ENCODE results near the gene GRID1.
A peak's percentile ranks its signal among the peaks of the same experiment; 100 is the strongest.
"Not testable (repeated sequence)": the region's sequence is repeated elsewhere in the genome, so short reads cannot be mapped to it uniquely, and the experiment has no call there.

The GRID1 gene

DNA sequence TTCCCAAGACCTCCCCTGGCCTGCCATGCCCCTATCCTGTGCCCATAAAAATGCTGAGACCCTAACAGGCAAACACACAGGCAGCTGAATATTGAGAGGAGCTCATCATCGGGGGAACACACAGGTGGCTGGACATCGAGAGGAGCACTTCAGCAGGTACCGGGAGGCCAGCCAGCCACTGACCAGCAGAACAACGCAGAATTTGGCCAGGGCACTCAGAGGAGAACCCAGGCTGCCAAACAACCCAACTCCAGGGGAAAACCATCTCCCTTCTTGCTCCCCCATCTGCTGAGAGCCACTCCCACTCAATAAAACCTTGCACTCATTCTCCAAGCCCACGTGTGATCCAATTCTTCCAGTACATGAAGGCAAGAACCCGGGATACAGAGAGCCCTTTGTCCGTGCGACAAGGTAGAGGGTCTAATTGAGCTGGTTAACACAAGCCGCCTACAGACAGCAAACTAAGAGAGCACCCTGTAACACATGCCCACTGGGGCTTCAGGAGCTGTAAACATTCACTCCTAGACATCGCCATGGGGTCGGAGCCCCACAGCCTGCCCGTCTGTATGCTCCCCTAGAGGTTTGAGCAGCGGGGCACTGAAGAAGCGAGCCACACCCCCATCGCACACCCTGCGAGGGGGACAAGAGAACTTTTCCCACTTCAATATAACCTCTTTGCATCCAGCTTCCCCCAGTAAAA lies 258.8 kb downstream of the GRID1 start:
- not testable (repeated sequence) for H3K4me3 Mint-ChIP-seq, DNase-seq

DNA sequence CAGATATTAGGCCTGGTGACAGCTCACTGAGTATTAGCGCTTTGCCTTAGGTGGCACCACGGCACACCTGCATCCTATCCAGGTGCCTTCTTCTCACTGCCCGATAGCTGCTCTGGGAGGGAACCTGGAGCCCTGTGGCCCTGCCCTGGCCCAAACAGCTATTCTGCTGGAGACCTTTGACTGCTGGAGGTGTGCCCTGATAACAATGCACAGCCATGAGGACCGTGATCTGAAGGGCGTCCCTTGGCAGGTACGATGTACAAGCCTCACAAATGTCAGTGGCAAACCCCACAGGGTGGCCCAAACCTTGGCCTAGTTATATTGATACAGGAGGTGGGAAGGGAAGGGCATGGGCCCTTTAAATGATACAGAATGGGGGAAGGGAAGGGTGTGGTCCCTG lies 259.5 kb downstream of the GRID1 start:
- H3K4me3 Mint-ChIP-seq = no peak overlapping the region

More for the DNA sequence above, 258.8 kb downstream of the GRID1 start:
- not testable (repeated sequence) for H3K9me3 Mint-ChIP-seq; H3K27ac Mint-ChIP-seq; H3K36me3 Mint-ChIP-seq; ATAC-seq (replicated peaks); H3K4me1 Mint-ChIP-seq
- H3K27me3 Mint-ChIP-seq = peaks cover 12 to 16% of the 10 kb centered on the region in 2 donors

GRCh38 chr10:86106616-86107015 lies 260.0 kb downstream of the GRID1 start:
- Mint-ChIP-seq H3K27ac (no peak overlapping the region), H3K36me3 (no peaks in the 10 kb centered on the region), H3K27me3 (peaks cover 12 to 16% of the 10 kb centered on the region in 2 donors), H3K4me1 (no peaks in the 10 kb centered on the region), H3K9me3 (no peaks in the 10 kb centered on the region), H3K4me3 (no peak overlapping the region)
- DNase-seq = no peak
- ATAC-seq (replicated peaks) = no peak

More for the DNA sequence above, 259.5 kb downstream of the GRID1 start:
- Mint-ChIP-seq H3K36me3 (no peaks in the 10 kb centered on the region), H3K27ac (no peak overlapping the region), H3K4me1 (no peaks in the 10 kb centered on the region), H3K9me3 (no peaks in the 10 kb centered on the region), H3K27me3 (peaks cover 12 to 16% of the 10 kb centered on the region in 2 donors)
- ATAC-seq (replicated peaks) (no peak), DNase-seq (no peak)

GRCh38 chr10:86105640-86106039 lies 261.0 kb downstream of the GRID1 start:
- no peak for ATAC-seq (replicated peaks)
- DNase-seq = no peak
- no peak overlapping the region for H3K27ac Mint-ChIP-seq
- peaks cover 11 to 12% of the 10 kb centered on the region in 2 donors for H3K27me3 Mint-ChIP-seq
- H3K4me3 Mint-ChIP-seq = no peak overlapping the region
- H3K9me3 Mint-ChIP-seq = no peaks in the 10 kb centered on the region
- no peaks in the 10 kb centered on the region for H3K36me3 Mint-ChIP-seq
- no peaks in the 10 kb centered on the region for H3K4me1 Mint-ChIP-seq

DNA sequence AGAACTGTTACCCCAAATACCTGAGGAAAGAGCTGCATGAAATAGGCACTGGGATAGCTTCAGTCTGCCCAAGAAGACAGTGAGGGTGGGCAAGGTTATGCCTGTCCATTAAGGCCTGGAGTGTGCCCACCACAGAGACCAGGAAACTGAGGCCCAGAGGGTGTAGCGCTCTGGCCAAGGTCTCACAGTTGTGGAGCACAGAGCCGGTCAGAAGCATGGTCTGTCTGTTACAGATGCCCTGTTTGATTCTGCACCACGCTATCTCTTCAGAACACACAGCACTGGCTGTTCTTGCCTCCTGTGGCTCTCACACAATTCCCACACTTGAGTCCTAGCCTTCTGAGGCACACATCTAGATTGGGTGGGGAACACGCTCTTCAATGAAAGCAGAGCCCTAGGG lies 261.4 kb downstream of the GRID1 start:
- Mint-ChIP-seq H3K27ac (no peak overlapping the region), H3K9me3 (no peaks in the 10 kb centered on the region), H3K36me3 (no peaks in the 10 kb centered on the region), H3K4me1 (no peaks in the 10 kb centered on the region), H3K27me3 (peaks cover 11 to 12% of the 10 kb centered on the region in 2 donors), H3K4me3 (no peak overlapping the region)
- DNase-seq (no peak), ATAC-seq (replicated peaks) (no peak)

GRCh38 chr10:86104611-86105145 lies 261.9 kb downstream of the GRID1 start:
- Mint-ChIP-seq H3K4me1 (no peaks in the 10 kb centered on the region), H3K4me3 (no peak overlapping the region), H3K27me3 (peaks cover 12 to 13% of the 10 kb centered on the region in 2 donors), H3K36me3 (no peaks in the 10 kb centered on the region), H3K9me3 (no peaks in the 10 kb centered on the region), H3K27ac (no peak overlapping the region)
- no peak for ATAC-seq (replicated peaks)
- DNase-seq = no peak

DNA sequence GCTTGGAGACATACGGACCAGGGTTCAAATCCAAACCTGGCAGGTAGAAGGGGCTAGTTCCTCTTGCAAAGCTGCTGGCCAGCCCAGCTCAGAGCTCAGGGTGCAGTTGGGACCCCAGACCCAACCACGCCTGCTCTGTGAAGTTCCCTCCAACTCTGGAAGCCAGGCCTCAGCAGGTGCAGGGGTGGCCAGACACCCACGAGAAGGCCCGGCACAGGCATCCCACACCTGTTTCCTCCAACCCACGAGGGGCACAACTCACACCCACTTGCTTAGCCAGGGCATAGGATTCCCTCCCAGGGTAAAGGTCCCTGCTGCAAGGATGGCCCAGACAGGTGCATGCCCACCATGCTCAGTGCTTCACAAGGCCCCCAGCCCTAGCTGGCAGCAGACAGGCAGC lies 262.4 kb downstream of the GRID1 start:
- Mint-ChIP-seq H3K27me3 (peaks cover 12 to 16% of the 10 kb centered on the region in 2 donors), H3K4me3 (no peak overlapping the region), H3K27ac (no peak overlapping the region), H3K4me1 (no peaks in the 10 kb centered on the region), H3K36me3 (no peaks in the 10 kb centered on the region), H3K9me3 (no peaks in the 10 kb centered on the region)
- ATAC-seq (replicated peaks) (no peak), DNase-seq (no peak)

GRCh38 chr10:86103391-86104101 lies 263.0 kb downstream of the GRID1 start:
- Mint-ChIP-seq H3K9me3 (no peaks in the 10 kb centered on the region), H3K36me3 (no peaks in the 10 kb centered on the region), H3K4me3 (no peak overlapping the region), H3K4me1 (no peaks in the 10 kb centered on the region), H3K27me3 (peaks cover 10 to 12% of the 10 kb centered on the region in 2 donors), H3K27ac (no peak overlapping the region)
- ATAC-seq (replicated peaks) = no peak
- no peak for DNase-seq

DNA sequence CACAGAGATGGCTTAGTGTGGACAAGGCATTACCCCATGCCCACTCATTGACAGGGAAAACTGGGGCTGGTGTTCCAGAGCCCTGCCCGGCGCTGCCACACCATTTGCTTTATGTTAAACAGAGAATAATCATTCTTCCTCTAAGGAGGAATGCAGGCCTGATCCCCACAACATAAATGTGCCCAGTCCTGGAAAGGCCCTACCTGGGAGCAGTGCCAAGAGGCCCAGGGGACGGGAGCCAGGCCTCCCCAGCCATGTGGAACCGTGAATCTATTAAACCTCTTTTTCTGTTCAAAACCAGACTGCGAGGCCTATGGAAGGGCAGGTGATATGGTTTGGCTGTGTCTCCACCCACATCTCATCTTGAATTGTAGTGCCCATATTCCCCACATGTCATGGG lies 264.1 kb downstream of the GRID1 start:
- DNase-seq = no peak
- Mint-ChIP-seq H3K4me3 (no peak overlapping the region), H3K27ac (no peak overlapping the region), H3K27me3 (peaks cover 6 to 9% of the 10 kb centered on the region in 2 donors), H3K36me3 (no peaks in the 10 kb centered on the region), H3K4me1 (no peaks in the 10 kb centered on the region), H3K9me3 (no peaks in the 10 kb centered on the region)
- ATAC-seq (replicated peaks) = no peak

DNA sequence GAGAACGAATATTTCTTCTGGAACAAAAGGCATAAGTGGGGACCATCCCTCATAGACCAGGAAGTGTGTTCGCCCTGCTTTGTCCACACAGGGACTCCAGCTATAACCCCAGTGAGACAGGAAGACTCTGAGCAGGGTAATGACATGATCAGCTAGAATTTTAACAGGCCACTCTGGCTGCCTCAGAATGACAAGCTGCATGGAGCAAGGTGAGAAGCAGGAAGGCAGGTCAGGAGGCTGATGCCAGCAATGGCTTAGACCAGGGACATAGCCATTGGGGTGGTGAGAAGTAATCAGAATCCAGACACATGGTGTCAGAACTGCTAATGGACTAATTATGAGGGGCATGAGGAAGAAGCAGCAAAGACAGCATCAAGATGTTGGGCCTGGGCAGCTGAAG lies 264.6 kb downstream of the GRID1 start:
- H3K36me3 Mint-ChIP-seq = no peaks in the 10 kb centered on the region
- H3K27me3 Mint-ChIP-seq = peaks cover 5 to 13% of the 10 kb centered on the region in 2 donors
- no peak for ATAC-seq (replicated peaks)
- H3K4me1 Mint-ChIP-seq = no peaks in the 10 kb centered on the region
- no peak overlapping the region for H3K4me3 Mint-ChIP-seq
- DNase-seq = no peak
- no peaks in the 10 kb centered on the region for H3K9me3 Mint-ChIP-seq
- H3K27ac Mint-ChIP-seq = no peak overlapping the region

GRCh38 chr10:86100581-86101061 lies 266.0 kb downstream of the GRID1 start:
- no peak overlapping the region for H3K27ac Mint-ChIP-seq
- H3K36me3 Mint-ChIP-seq = no peaks in the 10 kb centered on the region
- H3K27me3 Mint-ChIP-seq = peaks cover 5 to 6% of the 10 kb centered on the region in 2 donors
- H3K9me3 Mint-ChIP-seq = no peaks in the 10 kb centered on the region
- H3K4me1 Mint-ChIP-seq = no peaks in the 10 kb centered on the region
- DNase-seq (no peak), ATAC-seq (replicated peaks) (peak; percentile 64 to 69)
- H3K4me3 Mint-ChIP-seq = no peak overlapping the region

DNA sequence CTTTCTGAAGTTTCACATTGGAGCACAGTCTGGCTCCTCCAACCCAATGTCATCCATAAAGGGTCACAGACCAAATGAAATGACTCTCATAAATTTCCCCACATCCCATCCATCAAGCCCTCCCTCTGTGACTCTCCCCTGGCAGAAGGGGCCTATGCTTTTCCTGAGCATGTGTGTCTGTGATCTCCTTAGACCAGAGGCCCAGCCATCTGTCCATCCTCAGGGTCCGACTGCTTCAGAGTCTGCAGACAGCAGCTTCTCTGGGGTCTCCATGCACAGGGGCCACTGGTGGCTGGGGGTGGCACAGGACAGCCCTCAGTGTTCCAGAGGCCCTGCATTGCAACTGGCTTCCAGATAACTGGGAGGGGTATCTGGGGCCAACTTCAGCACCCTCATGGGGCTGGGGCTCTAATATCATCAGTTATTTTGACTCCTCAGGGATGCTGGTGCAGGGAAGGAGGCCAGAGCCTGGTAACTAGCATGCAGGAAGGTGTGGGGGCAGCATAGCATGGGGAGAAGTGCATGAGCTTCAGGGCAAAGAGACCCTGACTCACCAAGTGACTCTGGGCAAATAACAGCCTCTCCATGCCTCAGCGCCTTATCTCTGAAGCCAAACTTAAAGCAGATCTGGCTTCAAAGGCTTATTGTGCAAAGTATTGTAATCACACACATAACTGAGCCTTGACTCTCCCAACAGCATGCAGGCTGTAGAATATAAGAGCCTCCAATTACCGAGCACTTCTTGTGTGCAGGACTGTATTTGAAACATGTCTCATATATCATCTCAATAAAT lies 266.9 kb downstream of the GRID1 start:
- peaks cover 5 to 11% of the 10 kb centered on the region in 2 donors for H3K27me3 Mint-ChIP-seq
- no peak overlapping the region for H3K4me3 Mint-ChIP-seq
- H3K27ac Mint-ChIP-seq = no peak overlapping the region
- H3K4me1 Mint-ChIP-seq = no peaks in the 10 kb centered on the region
- DNase-seq (no peak), ATAC-seq (replicated peaks) (no peak)
- no peaks in the 10 kb centered on the region for H3K36me3 Mint-ChIP-seq
- H3K9me3 Mint-ChIP-seq = no peaks in the 10 kb centered on the region

DNA sequence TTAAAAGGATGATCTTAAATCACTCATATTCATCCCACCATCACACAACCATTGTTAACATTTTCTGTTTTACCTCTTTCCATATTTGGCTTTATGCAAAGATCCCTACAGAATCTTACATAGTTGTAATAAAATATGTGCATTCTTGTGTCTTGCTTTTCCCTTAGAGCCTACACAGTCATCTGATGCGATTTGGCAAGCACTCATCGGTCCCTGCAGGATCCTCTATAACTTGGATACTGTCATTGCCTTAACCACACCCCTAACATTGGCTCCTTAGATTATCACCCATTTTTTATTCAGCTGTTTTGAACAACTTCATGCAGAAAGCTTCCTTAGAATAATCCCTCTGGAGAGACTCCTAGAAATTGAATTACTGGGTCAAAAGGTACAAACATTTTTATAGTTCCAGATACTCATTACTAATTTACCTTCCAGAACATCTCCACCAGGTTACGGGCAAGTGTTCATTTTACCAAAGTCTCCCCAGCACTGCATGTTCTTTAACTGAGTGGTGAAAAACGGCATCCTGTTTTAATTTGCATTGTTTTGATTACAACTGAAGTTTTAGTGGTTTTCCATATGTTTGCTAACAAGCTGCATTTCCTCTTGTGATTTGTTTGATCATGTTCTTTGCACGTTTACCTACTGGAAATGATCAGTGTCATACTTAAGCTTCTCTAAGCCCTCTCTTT lies 268.3 kb downstream of the GRID1 start:
- no peak overlapping the region for H3K4me3 Mint-ChIP-seq
- no peak overlapping the region for H3K27ac Mint-ChIP-seq
- DNase-seq (no peak), ATAC-seq (replicated peaks) (no peak)
- H3K9me3 Mint-ChIP-seq = no peaks in the 10 kb centered on the region
- peaks cover 5 to 11% of the 10 kb centered on the region in 2 donors for H3K27me3 Mint-ChIP-seq
- H3K36me3 Mint-ChIP-seq = no peaks in the 10 kb centered on the region
- H3K4me1 Mint-ChIP-seq = no peaks in the 10 kb centered on the region

DNA sequence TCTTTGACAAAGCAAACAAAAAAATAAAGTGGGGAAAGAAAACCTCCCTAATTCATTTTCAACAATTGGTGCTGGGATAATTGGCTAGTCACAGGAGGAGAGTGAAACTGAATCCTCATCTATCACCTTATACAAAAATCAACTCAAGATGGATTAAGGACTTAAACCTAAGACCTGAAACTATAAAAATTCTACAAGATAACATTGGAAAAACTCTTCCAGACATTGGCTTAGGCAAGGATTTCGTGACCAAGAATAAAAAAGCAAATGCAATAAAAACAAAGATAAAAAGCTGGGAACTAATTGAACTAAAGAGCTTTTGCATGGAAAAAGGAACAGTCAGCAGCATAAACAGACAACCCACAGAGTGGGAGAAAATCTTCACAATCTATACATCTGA lies 271.5 kb downstream of the GRID1 start:
- H3K27me3 Mint-ChIP-seq = peaks cover 11 to 12% of the 10 kb centered on the region in 2 donors
- not testable (repeated sequence) for DNase-seq; H3K4me1 Mint-ChIP-seq; ATAC-seq (replicated peaks); H3K9me3 Mint-ChIP-seq; H3K27ac Mint-ChIP-seq; H3K4me3 Mint-ChIP-seq; H3K36me3 Mint-ChIP-seq
